Measurements from ENCODE around the gene YBX1.

GRCh38 chr1:42720868-42721267 lies 38.6 kb downstream of the YBX1 start:
- TF ChIP-seq EZH2 (optimal IDR thresholded peaks at IDR 0.05; ENCODE audit: low read depth, low read length): no peak
- no peak for TF ChIP-seq CTCF (IDR thresholded peaks at IDR 0.05; ENCODE audit: low read length)
- TF ChIP-seq EZH2phosphoT487 (IDR thresholded peaks at IDR 0.05; ENCODE audit: low read length): no peak

Data from MM.1S (cell line).